SU-DHL-6 (cell line): Measurements from ENCODE around the gene SH3BP5.

ENCODE experiments used
- EZH2phosphoT487 ChIP-seq: fragments of 200-600 bp; sonication (generic), shearing (Covaris generic); conservative IDR thresholded peaks from 2 replicates; pipeline ENCODE4 v1.6.1; 2018; ENCODE audit warnings: mild to moderate bottlenecking, antibody characterized with exemption, low read length, moderate library complexity, mixed read lengths
- TF ChIP-seq, protein P1 (sequence below): fragments of 200-600 bp; sonication (generic); IDR thresholded peaks from one replicate; pipeline ENCODE4 v1.5.1; 2017; ENCODE audit warnings: antibody characterized with exemption, mild to moderate bottlenecking, low read length, moderate library complexity; ENCODE audit not compliant: insufficient read depth, poor library complexity, severe bottlenecking

DNA sequence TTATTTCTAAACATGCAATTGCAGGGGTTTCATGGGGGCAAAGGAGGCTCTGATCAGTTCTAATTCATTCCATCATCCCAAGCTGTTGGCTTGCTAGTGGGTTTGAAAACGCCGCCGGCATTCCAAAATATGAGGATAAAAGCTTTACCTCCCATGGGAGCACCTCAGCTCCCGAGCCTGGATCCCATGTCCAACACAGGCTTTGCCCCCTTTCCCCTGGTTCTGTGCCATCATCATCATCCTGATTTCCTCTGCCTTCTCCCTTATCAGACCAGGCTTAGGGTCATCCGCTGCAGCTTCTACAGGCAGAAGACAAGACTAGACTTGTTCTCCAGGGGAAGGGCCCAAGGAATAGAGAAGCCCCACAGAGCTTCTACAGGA lies 25.4 kb downstream of the SH3BP5 start:
- TF ChIP-seq, protein P1, sequence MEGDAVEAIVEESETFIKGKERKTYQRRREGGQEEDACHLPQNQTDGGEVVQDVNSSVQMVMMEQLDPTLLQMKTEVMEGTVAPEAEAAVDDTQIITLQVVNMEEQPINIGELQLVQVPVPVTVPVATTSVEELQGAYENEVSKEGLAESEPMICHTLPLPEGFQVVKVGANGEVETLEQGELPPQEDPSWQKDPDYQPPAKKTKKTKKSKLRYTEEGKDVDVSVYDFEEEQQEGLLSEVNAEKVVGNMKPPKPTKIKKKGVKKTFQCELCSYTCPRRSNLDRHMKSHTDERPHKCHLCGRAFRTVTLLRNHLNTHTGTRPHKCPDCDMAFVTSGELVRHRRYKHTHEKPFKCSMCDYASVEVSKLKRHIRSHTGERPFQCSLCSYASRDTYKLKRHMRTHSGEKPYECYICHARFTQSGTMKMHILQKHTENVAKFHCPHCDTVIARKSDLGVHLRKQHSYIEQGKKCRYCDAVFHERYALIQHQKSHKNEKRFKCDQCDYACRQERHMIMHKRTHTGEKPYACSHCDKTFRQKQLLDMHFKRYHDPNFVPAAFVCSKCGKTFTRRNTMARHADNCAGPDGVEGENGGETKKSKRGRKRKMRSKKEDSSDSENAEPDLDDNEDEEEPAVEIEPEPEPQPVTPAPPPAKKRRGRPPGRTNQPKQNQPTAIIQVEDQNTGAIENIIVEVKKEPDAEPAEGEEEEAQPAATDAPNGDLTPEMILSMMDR, result no peak
- TF ChIP-seq EZH2phosphoT487, result no peak
